ENCODE measurements around the gene SP2. TPM values are rescaled to one million over a fixed set of nuclear protein-coding genes. Genes with fewer than 3 reads are reported as not detected.

SP2 gene
- total RNA-seq, 1 experiment from 2014 or later: 3.9 TPM

DNA sequence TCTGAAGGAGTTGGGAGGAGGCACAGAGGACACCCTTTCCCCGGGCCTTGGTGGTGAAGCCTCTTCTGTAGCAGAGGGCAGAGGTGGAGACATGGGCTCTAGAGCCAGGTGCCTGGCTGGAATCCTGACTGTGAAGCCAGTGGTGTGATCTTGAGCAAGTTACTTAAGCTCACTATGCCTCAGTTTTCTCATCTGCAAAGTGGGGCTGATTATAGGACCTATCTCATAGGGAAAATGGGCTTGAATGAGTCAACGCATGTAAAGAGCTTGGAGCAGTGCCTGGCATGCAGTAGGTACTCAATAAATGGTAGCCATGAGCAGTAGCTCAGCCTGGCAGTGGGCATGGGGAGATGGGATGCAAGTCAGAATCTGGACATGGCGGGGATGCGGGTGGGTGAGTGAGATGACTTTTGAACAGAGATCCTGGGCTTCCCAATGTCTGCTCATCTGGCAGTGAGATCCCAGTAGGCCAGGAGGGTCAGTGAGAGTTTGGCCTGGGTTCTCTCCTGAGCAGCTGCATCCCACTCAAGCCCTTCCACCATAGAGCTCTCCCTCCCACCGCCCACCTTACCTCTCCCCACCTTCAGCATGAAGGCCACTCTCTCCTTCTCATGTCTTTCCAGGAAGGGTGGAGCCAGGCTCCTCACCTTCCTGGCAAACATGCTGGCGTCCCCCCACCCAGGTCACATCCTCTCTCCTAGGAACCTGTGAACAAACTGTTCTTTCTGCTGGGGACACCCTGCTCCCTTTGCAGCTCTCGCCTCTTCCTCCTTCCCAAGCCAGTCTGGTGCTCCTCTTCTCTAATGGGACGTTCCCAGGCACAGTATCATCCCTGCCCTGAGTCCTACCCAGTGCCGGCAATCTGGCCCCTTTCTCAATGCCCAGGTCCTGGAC is 13.1 kb upstream of the SP2 start:
- Histone ChIP-seq H3F3A (ENCODE audit: low read length, unreplicated experiment) (no peaks in the 10 kb centered on the region), H3K4me1 (ENCODE audit: insufficient read depth, low read length) (no peaks in the 10 kb centered on the region), H3K4me2 (ENCODE audit: low read length) (no peak overlapping the region), H3K36me3 (ENCODE audit: low read depth, low read length) (no peaks in the 10 kb centered on the region), H3K27me3 (ENCODE audit: low read length) (no peaks in the 10 kb centered on the region), H3K27ac (ENCODE audit: low read length) (no peak overlapping the region), H3K9me2 (replicated peaks; ENCODE audit: low read length) (no peaks in the 10 kb centered on the region), H3K4me3 (ENCODE audit: low read length) (no peak overlapping the region), H2AFZ (ENCODE audit: low read length) (no peak overlapping the region), H4K20me1 (ENCODE audit: low read length) (no peaks in the 10 kb centered on the region), H3K79me2 (ENCODE audit: low read length) (no peaks in the 10 kb centered on the region), H3K9me3 (ENCODE audit: low read length) (no peaks in the 10 kb centered on the region), H3K9ac (ENCODE audit: low read length) (no peak overlapping the region)
- no TSS peak for BruUV-seq (replicated peaks)
- intact Hi-C loops (cut with micrococcal nuclease): no loop called here
- no peak for DNase-seq
- ATAC-seq: no peak
- ChIA-PET POLR2A (ENCODE audit: unreplicated experiment) (no interaction called here), CTCF (interaction anchor here (0.5 kb wide), 1 partner anchor 288 kb away, joined by 3 read pairs; no protein-coding TSS in a partner anchor)
- TF ChIP-seq EZH2 (IDR thresholded peaks at IDR 0.05; ENCODE audit: low read length, unreplicated experiment) (no peak), EZH2phosphoT487 (IDR thresholded peaks at IDR 0.05; ENCODE audit: borderline replicate concordance, low read length) (no peak)
- TF ChIP-seq, protein P1, sequence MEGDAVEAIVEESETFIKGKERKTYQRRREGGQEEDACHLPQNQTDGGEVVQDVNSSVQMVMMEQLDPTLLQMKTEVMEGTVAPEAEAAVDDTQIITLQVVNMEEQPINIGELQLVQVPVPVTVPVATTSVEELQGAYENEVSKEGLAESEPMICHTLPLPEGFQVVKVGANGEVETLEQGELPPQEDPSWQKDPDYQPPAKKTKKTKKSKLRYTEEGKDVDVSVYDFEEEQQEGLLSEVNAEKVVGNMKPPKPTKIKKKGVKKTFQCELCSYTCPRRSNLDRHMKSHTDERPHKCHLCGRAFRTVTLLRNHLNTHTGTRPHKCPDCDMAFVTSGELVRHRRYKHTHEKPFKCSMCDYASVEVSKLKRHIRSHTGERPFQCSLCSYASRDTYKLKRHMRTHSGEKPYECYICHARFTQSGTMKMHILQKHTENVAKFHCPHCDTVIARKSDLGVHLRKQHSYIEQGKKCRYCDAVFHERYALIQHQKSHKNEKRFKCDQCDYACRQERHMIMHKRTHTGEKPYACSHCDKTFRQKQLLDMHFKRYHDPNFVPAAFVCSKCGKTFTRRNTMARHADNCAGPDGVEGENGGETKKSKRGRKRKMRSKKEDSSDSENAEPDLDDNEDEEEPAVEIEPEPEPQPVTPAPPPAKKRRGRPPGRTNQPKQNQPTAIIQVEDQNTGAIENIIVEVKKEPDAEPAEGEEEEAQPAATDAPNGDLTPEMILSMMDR (conservative IDR thresholded peaks at IDR 0.05; ENCODE audit: low read depth, low read length): no peak

DNA sequence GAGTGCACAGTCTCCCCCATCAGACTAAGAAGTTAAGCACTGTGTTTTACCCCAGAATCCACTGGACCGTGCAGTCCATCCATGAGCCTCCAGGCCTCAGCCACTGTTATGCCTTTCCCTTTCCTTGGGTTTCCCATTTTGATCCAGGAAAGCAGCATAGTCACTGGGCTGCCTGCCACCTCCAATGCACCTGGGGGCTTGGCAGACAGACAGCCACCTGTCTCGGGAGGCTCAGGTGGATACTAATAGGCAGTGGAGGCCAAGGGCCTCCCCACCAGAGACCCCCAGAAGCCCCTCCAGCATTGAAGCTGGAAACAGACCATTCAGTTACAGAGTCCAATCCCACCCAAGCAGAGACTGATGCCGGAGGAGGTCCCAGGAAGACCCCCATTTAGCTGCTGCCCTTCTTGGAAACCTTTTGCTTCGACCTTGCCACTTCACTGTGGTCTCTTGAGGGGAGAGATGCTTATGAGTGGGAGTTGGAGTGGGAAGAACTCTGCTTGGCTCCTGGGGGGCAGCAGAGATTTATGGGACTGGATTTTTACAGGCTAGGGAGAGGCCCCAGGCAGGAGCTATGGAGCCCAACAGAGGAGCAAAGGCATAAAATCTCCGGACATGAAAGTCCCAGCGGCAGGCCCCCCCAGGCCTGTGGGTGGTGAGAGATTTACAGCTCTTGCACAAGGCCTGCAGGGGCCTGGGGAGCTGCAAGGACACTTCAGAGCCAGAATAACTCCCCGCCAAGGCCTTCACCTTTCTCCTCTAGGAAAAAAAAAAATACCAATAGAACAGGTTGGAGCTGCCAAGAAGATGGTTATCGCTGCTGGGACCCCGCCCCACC is 12.2 kb upstream of the SP2 start:
- ChIA-PET POLR2A (ENCODE audit: unreplicated experiment) (no interaction called here), CTCF (no interaction called here)
- Histone ChIP-seq H3K4me3 (ENCODE audit: low read length) (no peak overlapping the region), H3K9me3 (ENCODE audit: low read length) (no peaks in the 10 kb centered on the region), H3K9me2 (replicated peaks; ENCODE audit: low read length) (no peaks in the 10 kb centered on the region), H3K36me3 (ENCODE audit: low read depth, low read length) (no peaks in the 10 kb centered on the region), H3K4me2 (ENCODE audit: low read length) (no peak overlapping the region), H3K27ac (ENCODE audit: low read length) (no peak overlapping the region), H3K4me1 (ENCODE audit: insufficient read depth, low read length) (no peaks in the 10 kb centered on the region), H3K79me2 (ENCODE audit: low read length) (no peaks in the 10 kb centered on the region), H3F3A (ENCODE audit: low read length, unreplicated experiment) (no peaks in the 10 kb centered on the region), H3K9ac (ENCODE audit: low read length) (no peak overlapping the region), H3K27me3 (ENCODE audit: low read length) (no peaks in the 10 kb centered on the region), H4K20me1 (ENCODE audit: low read length) (no peaks in the 10 kb centered on the region), H2AFZ (ENCODE audit: low read length) (no peak overlapping the region)
- DNase-seq: no peak
- BruUV-seq (replicated peaks): no TSS peak
- no peak for ATAC-seq
- TF ChIP-seq EZH2 (IDR thresholded peaks at IDR 0.05; ENCODE audit: low read length, unreplicated experiment): no peak
- TF ChIP-seq EZH2phosphoT487 (IDR thresholded peaks at IDR 0.05; ENCODE audit: borderline replicate concordance, low read length): no peak
- TF ChIP-seq, protein P1 (conservative IDR thresholded peaks at IDR 0.05; ENCODE audit: low read depth, low read length): no peak
- intact Hi-C loops (cut with micrococcal nuclease): no loop called here
